HL-60 (cell line): ENCODE data around the gene SELP.
"Not testable (repeated sequence)": the region's sequence is repeated elsewhere in the genome, so short reads cannot be mapped to it uniquely, and the experiment has no call there.

ENCODE experiments used
- CTCF ChIP-seq: IDR thresholded peaks from one replicate; pipeline ENCODE4 v1.5.1; 2011; ENCODE audit warnings: low read length, control low read depth, inconsistent platforms; ENCODE audit not compliant: insufficient read depth
- POLR2AphosphoS5 ChIP-seq: IDR thresholded peaks from 2 replicates; pipeline ENCODE4 v1.6.1; 2012; ENCODE audit warnings: low read depth

GRCh38 chr1:169667227-169667639 is 37.3 kb upstream of the SELP start:
- TF ChIP-seq CTCF, POLR2AphosphoS5: not testable (repeated sequence)
